ENCODE data around the gene MYO1F.
"Not testable (repeated sequence)": the region's sequence is repeated elsewhere in the genome, so short reads cannot be mapped to it uniquely, and the experiment has no call there.

Gene MYO1F

GRCh38 chr19:8600064-8600463 lies 22.8 kb upstream of the MYO1F start:
- DNase-seq (ENCODE audit: low read depth), result no peak

- DNase-seq (ENCODE audit: low read depth), result no peak
Observed at GRCh38 chr19:8596168-8596567, 18.9 kb upstream of the MYO1F start.

GRCh38 chr19:8595651-8596050 lies 18.4 kb upstream of the MYO1F start:
- DNase-seq (ENCODE audit: low read depth), result no peak

GRCh38 chr19:8593931-8594330 lies 16.7 kb upstream of the MYO1F start:
- DNase-seq (ENCODE audit: low read depth), result no peak

- DNase-seq (ENCODE audit: low read depth), result peak; percentile 75
Observed at GRCh38 chr19:8592231-8593009, 15.2 kb upstream of the MYO1F start.

- DNase-seq (ENCODE audit: low read depth), result no peak
Observed at GRCh38 chr19:8589177-8589714, 12.0 kb upstream of the MYO1F start.

GRCh38 chr19:8585894-8586750 lies 8.9 kb upstream of the MYO1F start:
- no peak for DNase-seq (ENCODE audit: low read depth)

GRCh38 chr19:8584965-8585893 lies 8.0 kb upstream of the MYO1F start:
- DNase-seq (ENCODE audit: low read depth), result no peak

GRCh38 chr19:8580710-8581281 lies 3.6 kb upstream of the MYO1F start:
- DNase-seq (ENCODE audit: low read depth), result peak; percentile 39

GRCh38 chr19:8578642-8579265 lies 1.5 kb upstream of the MYO1F start:
- DNase-seq (ENCODE audit: low read depth), result peak; percentile 26

GRCh38 chr19:8577741-8578140 lies 499 bp upstream of the MYO1F start:
- DNase-seq (ENCODE audit: low read depth), result no peak

GRCh38 chr19:8576273-8576993 lies 809 bp downstream of the MYO1F start:
- no peak for DNase-seq (ENCODE audit: low read depth)

GRCh38 chr19:8575467-8575997 lies 1.7 kb downstream of the MYO1F start:
- DNase-seq (ENCODE audit: low read depth), result no peak

GRCh38 chr19:8574619-8574922 lies 2.7 kb downstream of the MYO1F start:
- not testable (repeated sequence) for DNase-seq (ENCODE audit: low read depth)

GRCh38 chr19:8573316-8573715 lies 3.9 kb downstream of the MYO1F start:
- no peak for DNase-seq (ENCODE audit: low read depth)

- no peak for DNase-seq (ENCODE audit: low read depth)
Observed at GRCh38 chr19:8571006-8571411, 6.2 kb downstream of the MYO1F start.

- DNase-seq (ENCODE audit: low read depth), result peak; percentile 42
Observed at GRCh38 chr19:8569066-8569771, 8.0 kb downstream of the MYO1F start.

- no peak for DNase-seq (ENCODE audit: low read depth)
Observed at GRCh38 chr19:8567522-8568172, 9.6 kb downstream of the MYO1F start.

- no peak for DNase-seq (ENCODE audit: low read depth)
Observed at GRCh38 chr19:8566855-8567254, 10.4 kb downstream of the MYO1F start.

Measured in HS-27A (cell line).